HEK293 (cell line): Measurements from ENCODE around the gene CDH12.

ENCODE experiments used
- CTCF ChIA-PET: fragments of 350-600 bp; formaldehyde crosslinking; extraction: SDS; loops from one replicate; lab custom pipeline; 2021; ENCODE audit warnings: antibody characterized with exemption; lab: Yijun Ruan, JAX
- POLR2A ChIA-PET: fragments of 300-600 bp; formaldehyde crosslinking; extraction: SDS; loops from one replicate; lab custom pipeline; 2020; ENCODE audit warnings: antibody characterized with exemption, inconsistent platforms; lab: Yijun Ruan, JAX
- H3K27ac ChIP-seq: fragments of 200-500 bp; sonication (Bioruptor generic); 2 replicates; pipeline ENCODE4 v1.5.1; 2014; ENCODE audit warnings: low read depth, low read length, control low read depth, inconsistent platforms; ENCODE audit errors: extremely low read depth
- H3K36me3 ChIP-seq, 2 experiments: fragments of 200-500 bp in 1 of 2; sonication (Bioruptor generic) in 1 of 2; 1 replicate in 1 of 2; 2 replicates in 1 of 2; pipeline ENCODE4 v1.5.1; 2014 to 2017; ENCODE audit warnings: inconsistent platforms in 2 of 2, low read length in 2 of 2; ENCODE audit not compliant: control insufficient read depth in 2 of 2, insufficient read depth in 1 of 2
- H3K4me1 ChIP-seq: fragments of 200-500 bp; sonication (Bioruptor generic); 2 replicates; pipeline ENCODE4 v1.5.1; 2014; ENCODE audit warnings: mild to moderate bottlenecking, low read length, inconsistent platforms; ENCODE audit not compliant: control insufficient read depth, insufficient read depth
- H3K4me3 ChIP-seq: 2 replicates; pipeline ENCODE4 v1.5.1; 2011; ENCODE audit warnings: low read depth, mild to moderate bottlenecking, control low read depth, low read length, moderate library complexity
- H3K9me3 ChIP-seq: fragments of 200-500 bp; sonication (Bioruptor generic); 2 replicates; pipeline ENCODE4 v1.5.1; 2014; ENCODE audit warnings: low read depth, low read length, inconsistent platforms; ENCODE audit not compliant: control insufficient read depth, insufficient read depth
- HIC1 ChIP-seq: fragments of 450-650 bp; formaldehyde crosslinking; IDR thresholded peaks from 2 replicates; pipeline ENCODE4 v1.5.1; 2016; ENCODE audit warnings: missing biosample characterization, missing genetic modification characterization
- HOXA7 ChIP-seq: sonication (generic); formaldehyde crosslinking; IDR thresholded peaks from 2 replicates; pipeline ENCODE4 v1.8.1; 2022; ENCODE audit warnings: missing genetic modification reagents, borderline replicate concordance
- HOXD13 ChIP-seq: sonication (generic); formaldehyde crosslinking; IDR thresholded peaks from 2 replicates; pipeline ENCODE4 v1.8.0; 2022; ENCODE audit warnings: missing genetic modification reagents, borderline replicate concordance
- IKZF3 ChIP-seq: fragments of 450-650 bp; IDR thresholded peaks from 2 replicates; pipeline ENCODE4 v1.5.0; 2018; ENCODE audit warnings: missing biosample characterization, mild to moderate bottlenecking, missing genetic modification characterization, moderate library complexity
- KLF1 ChIP-seq: fragments of 450-650 bp; formaldehyde crosslinking; IDR thresholded peaks from 2 replicates; pipeline ENCODE4 v1.5.1; 2016; ENCODE audit warnings: missing biosample characterization, missing genetic modification characterization
- KLF7 ChIP-seq: fragments of 450-650 bp; formaldehyde crosslinking; IDR thresholded peaks from 2 replicates; pipeline ENCODE4 v1.5.1; 2016; ENCODE audit warnings: missing biosample characterization, missing genetic modification characterization, borderline replicate concordance
- PATZ1 ChIP-seq: fragments of 450-650 bp; formaldehyde crosslinking; IDR thresholded peaks from 2 replicates; pipeline ENCODE4 v1.5.1; 2016; ENCODE audit warnings: missing biosample characterization, missing genetic modification characterization
- PRDM4 ChIP-seq: fragments of 450-650 bp; formaldehyde crosslinking; IDR thresholded peaks from 2 replicates; pipeline ENCODE4 v1.5.1; 2017; ENCODE audit warnings: missing biosample characterization, missing genetic modification characterization
- ZBTB1 ChIP-seq: fragments of 450-650 bp; formaldehyde crosslinking; IDR thresholded peaks from 2 replicates; pipeline ENCODE4 v1.5.1; 2016; ENCODE audit warnings: missing biosample characterization, missing genetic modification characterization
- ZBTB11 ChIP-seq: fragments of 450-650 bp; formaldehyde crosslinking; conservative IDR thresholded peaks from 2 replicates; pipeline ENCODE4 v1.5.1; 2016; ENCODE audit warnings: low read depth, missing biosample characterization, missing genetic modification characterization
- ZNF10 ChIP-seq: fragments of 450-650 bp; formaldehyde crosslinking; IDR thresholded peaks from 2 replicates; pipeline ENCODE4 v1.5.1; 2017; ENCODE audit warnings: missing biosample characterization, missing genetic modification characterization
- ZNF138 ChIP-seq: fragments of 450-650 bp; formaldehyde crosslinking; IDR thresholded peaks from 2 replicates; pipeline ENCODE4 v1.5.1; 2016; ENCODE audit warnings: missing biosample characterization, missing genetic modification characterization, borderline replicate concordance
- ZNF2 ChIP-seq: fragments of 450-650 bp; formaldehyde crosslinking; IDR thresholded peaks from 2 replicates; pipeline ENCODE4 v1.5.1; 2016; ENCODE audit warnings: missing biosample characterization, missing genetic modification characterization
- ZNF274 ChIP-seq, 2 experiments: fragments of 200-500 bp in 1 of 2; fragments of 450-650 bp in 1 of 2; sonication (Bioruptor generic) in 1 of 2; formaldehyde crosslinking in 1 of 2; IDR thresholded peaks; 2 replicates each; pipeline versions ENCODE4 v1.5.1 to v1.6.1; 2014 to 2016; ENCODE audit warnings: borderline replicate concordance in 1 of 2, inconsistent platforms in 1 of 2, low read length in 1 of 2, missing biosample characterization in 1 of 2, missing genetic modification characterization in 1 of 2
- ZNF280D ChIP-seq: fragments of 450-650 bp; formaldehyde crosslinking; IDR thresholded peaks from 2 replicates; pipeline ENCODE4 v1.5.1; 2016; ENCODE audit warnings: missing biosample characterization, missing genetic modification characterization
- ZNF341 ChIP-seq: fragments of 450-650 bp; formaldehyde crosslinking; IDR thresholded peaks from 2 replicates; pipeline ENCODE4; 2016; ENCODE audit warnings: low read depth, missing biosample characterization, missing genetic modification characterization
- ZNF48 ChIP-seq: fragments of 450-650 bp; formaldehyde crosslinking; IDR thresholded peaks from 2 replicates; pipeline ENCODE4 v1.5.1; 2016; ENCODE audit warnings: missing biosample characterization, missing genetic modification characterization
- ZNF544 ChIP-seq: fragments of 450-650 bp; formaldehyde crosslinking; IDR thresholded peaks from 2 replicates; pipeline ENCODE4 v1.5.0; 2017; ENCODE audit warnings: missing biosample characterization, missing genetic modification characterization
- ZNF561 ChIP-seq: fragments of 450-650 bp; IDR thresholded peaks from 2 replicates; pipeline ENCODE4 v1.5.1; 2018; ENCODE audit warnings: missing biosample characterization, missing genetic modification characterization, borderline replicate concordance
- ZNF621 ChIP-seq: fragments of 450-650 bp; formaldehyde crosslinking; IDR thresholded peaks from 2 replicates; pipeline ENCODE4 v1.5.1; 2017; ENCODE audit warnings: missing biosample characterization, missing genetic modification characterization
- ZNF785 ChIP-seq: fragments of 450-650 bp; formaldehyde crosslinking; IDR thresholded peaks from 2 replicates; pipeline ENCODE4 v1.5.1; 2016; ENCODE audit warnings: missing biosample characterization, missing genetic modification characterization
- ZNF792 ChIP-seq: fragments of 450-650 bp; formaldehyde crosslinking; IDR thresholded peaks from 2 replicates; pipeline ENCODE4 v1.5.1; 2016; ENCODE audit warnings: missing biosample characterization, missing genetic modification characterization

Gene CDH12

GRCh38 chr5:22693121-22693520 is 160.0 kb downstream of the CDH12 start:
- POLR2A ChIA-PET: no interaction called here
- TF ChIP-seq ZNF785 (tag by site-specific recombination) (no peak), ZNF792 (tag by site-specific recombination) (no peak), ZNF138 (tag by site-specific recombination) (no peak), ZBTB1 (tag by site-specific recombination) (no peak), ZNF621 (tag by site-specific recombination) (no peak), HIC1 (tag by site-specific recombination) (no peak), ZNF274 (IDR thresholded peaks at IDR 0.05; ENCODE audit: low read length) (no peak), ZNF274 (tag by site-specific recombination; IDR thresholded peaks at IDR 0.05; ENCODE audit: borderline replicate concordance) (no peak)
- Histone ChIP-seq H3K4me3 (no peak overlapping the region), H3K9me3 (no peaks in the 10 kb centered on the region), H3K27ac (no peak overlapping the region), H3K36me3 (no peaks in the 10 kb centered on the region), H3K4me1 (no peaks in the 10 kb centered on the region)
- CTCF ChIA-PET: no interaction called here

- H3K4me1 ChIP-seq: no peaks in the 10 kb centered on the region
- H3K27ac ChIP-seq: no peak overlapping the region
- POLR2A ChIA-PET: no interaction called here
- H3K9me3 ChIP-seq: no peaks in the 10 kb centered on the region
- no peak overlapping the region for H3K4me3 ChIP-seq
- no peaks in the 10 kb centered on the region for H3K36me3 ChIP-seq
- CTCF ChIA-PET: no interaction called here
- TF ChIP-seq ZNF561 (no peak), ZBTB11 (no peak), HOXA7 (CRISPR knock-in tag) (no peak), ZNF280D (tag by site-specific recombination) (no peak), KLF1 (tag by site-specific recombination) (no peak), IKZF3 (tag by site-specific recombination) (no peak), KLF7 (no peak), ZNF48 (no peak), PRDM4 (no peak), ZNF544 (tag by site-specific recombination) (no peak), ZNF10 (tag by site-specific recombination) (no peak), HOXD13 (CRISPR knock-in tag) (no peak), PATZ1 (no peak), ZNF341 (tag by site-specific recombination) (no peak), ZNF2 (tag by site-specific recombination) (no peak)
- TF ChIP-seq, all 188 proteins: peak for 0
Measured at GRCh38 chr5:22683050-22683449, 170.1 kb downstream of the CDH12 start.
